Measurements from ENCODE around the gene ZNF536. TPM values are rescaled to one million over a fixed set of nuclear protein-coding genes. Genes with fewer than 3 reads are reported as not detected.

The ZNF536 gene
- total RNA-seq, 4 donors from 2014 or later: 4.3 to 7.6 (median 5.5) TPM

DNA sequence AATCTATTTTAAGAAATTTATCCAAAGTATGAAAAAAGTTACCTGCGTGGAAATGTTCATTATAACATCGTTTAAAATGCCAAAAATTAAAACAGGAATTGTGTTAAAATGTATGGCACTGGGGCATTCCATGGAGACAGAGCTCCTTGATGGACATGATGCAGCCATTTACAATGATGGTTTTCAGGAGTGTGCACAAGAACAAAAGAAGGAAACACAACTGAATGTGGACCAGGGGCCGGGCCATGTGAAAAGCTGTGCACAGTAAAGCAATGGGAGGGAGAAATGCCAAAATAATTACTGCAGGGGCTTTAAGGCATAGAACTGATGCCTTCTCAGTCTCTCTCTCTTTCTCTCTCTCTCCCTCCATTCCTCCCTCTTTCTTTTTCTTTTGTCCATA is 115.0 kb downstream of the ZNF536 start:
- TF ChIP-seq POLR2A (IDR thresholded peaks at IDR 0.05): no peak
- TF ChIP-seq EP300 (IDR thresholded peaks at IDR 0.05): no peak
- TF ChIP-seq, protein P1, sequence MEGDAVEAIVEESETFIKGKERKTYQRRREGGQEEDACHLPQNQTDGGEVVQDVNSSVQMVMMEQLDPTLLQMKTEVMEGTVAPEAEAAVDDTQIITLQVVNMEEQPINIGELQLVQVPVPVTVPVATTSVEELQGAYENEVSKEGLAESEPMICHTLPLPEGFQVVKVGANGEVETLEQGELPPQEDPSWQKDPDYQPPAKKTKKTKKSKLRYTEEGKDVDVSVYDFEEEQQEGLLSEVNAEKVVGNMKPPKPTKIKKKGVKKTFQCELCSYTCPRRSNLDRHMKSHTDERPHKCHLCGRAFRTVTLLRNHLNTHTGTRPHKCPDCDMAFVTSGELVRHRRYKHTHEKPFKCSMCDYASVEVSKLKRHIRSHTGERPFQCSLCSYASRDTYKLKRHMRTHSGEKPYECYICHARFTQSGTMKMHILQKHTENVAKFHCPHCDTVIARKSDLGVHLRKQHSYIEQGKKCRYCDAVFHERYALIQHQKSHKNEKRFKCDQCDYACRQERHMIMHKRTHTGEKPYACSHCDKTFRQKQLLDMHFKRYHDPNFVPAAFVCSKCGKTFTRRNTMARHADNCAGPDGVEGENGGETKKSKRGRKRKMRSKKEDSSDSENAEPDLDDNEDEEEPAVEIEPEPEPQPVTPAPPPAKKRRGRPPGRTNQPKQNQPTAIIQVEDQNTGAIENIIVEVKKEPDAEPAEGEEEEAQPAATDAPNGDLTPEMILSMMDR (IDR thresholded peaks at IDR 0.05): no peak
- TF ChIP-seq POLR2AphosphoS5 (IDR thresholded peaks at IDR 0.05): no peak
- no peaks in the 10 kb centered on the region for H3K9me3 ChIP-seq
- WGBS, 2 donors (ENCODE audit: low coverage in 1 of 2): 77 to 88% methylated on average over 3 of the region's 3 CpGs
- ATAC-seq: no peak
- no peaks in the 10 kb centered on the region for H3K4me1 ChIP-seq
- H3K4me3 ChIP-seq: no peak overlapping the region
- H3K36me3 ChIP-seq: no peaks in the 10 kb centered on the region
- H3K27ac ChIP-seq: no peak overlapping the region
- H3K27me3 ChIP-seq: peaks cover 40% of the 10 kb centered on the region

- 47 to 52% methylated on average over 3 of the region's 3 CpGs for WGBS, 2 donors (ENCODE audit: low coverage in 1 of 2)
- Histone ChIP-seq H3K4me1 (no peaks in the 10 kb centered on the region), H3K9me3 (no peaks in the 10 kb centered on the region), H3K27ac (no peak overlapping the region), H3K36me3 (no peaks in the 10 kb centered on the region), H3K27me3 (peaks cover 47% of the 10 kb centered on the region), H3K4me3 (no peak overlapping the region)
- no peak for ATAC-seq
- TF ChIP-seq POLR2A (IDR thresholded peaks at IDR 0.05): no peak
- TF ChIP-seq POLR2AphosphoS5 (IDR thresholded peaks at IDR 0.05): no peak
- TF ChIP-seq EP300 (IDR thresholded peaks at IDR 0.05): no peak
- TF ChIP-seq, protein P1 (IDR thresholded peaks at IDR 0.05): no peak
Observed at GRCh38 chr19:30488191-30488590, 116.0 kb downstream of the ZNF536 start.

DNA sequence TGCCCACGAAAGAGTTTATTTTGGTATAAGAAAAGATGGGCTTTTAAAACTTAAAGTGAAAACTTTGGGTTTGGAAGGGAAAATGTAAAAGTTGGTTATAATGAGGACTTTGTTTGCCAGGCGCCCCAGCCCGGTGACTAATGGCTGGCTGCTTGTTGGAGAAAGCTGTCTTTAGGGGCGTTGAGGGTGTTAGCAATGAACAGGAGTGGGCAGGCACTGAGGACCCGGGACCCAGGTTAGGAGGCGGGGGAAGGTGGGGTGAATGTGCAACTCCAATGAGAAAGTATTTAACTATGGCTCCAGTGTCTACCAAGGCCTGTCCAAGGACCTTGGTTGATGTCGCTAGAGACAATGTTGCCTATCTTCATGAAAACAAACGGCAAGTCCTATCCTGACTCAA is 118.6 kb downstream of the ZNF536 start:
- Histone ChIP-seq H3K9me3 (no peaks in the 10 kb centered on the region), H3K27me3 (peaks cover 57% of the 10 kb centered on the region), H3K27ac (no peak overlapping the region), H3K4me3 (no peak overlapping the region), H3K4me1 (no peaks in the 10 kb centered on the region), H3K36me3 (no peaks in the 10 kb centered on the region)
- 82 to 83% methylated on average over 4 to 7 of the region's 8 CpGs for WGBS, 2 donors (ENCODE audit: low coverage in 1 of 2)
- TF ChIP-seq POLR2A (IDR thresholded peaks at IDR 0.05): no peak
- TF ChIP-seq, protein P1 (IDR thresholded peaks at IDR 0.05): no peak
- no peak for TF ChIP-seq EP300 (IDR thresholded peaks at IDR 0.05)
- TF ChIP-seq POLR2AphosphoS5 (IDR thresholded peaks at IDR 0.05): no peak
- ATAC-seq: no peak

DNA sequence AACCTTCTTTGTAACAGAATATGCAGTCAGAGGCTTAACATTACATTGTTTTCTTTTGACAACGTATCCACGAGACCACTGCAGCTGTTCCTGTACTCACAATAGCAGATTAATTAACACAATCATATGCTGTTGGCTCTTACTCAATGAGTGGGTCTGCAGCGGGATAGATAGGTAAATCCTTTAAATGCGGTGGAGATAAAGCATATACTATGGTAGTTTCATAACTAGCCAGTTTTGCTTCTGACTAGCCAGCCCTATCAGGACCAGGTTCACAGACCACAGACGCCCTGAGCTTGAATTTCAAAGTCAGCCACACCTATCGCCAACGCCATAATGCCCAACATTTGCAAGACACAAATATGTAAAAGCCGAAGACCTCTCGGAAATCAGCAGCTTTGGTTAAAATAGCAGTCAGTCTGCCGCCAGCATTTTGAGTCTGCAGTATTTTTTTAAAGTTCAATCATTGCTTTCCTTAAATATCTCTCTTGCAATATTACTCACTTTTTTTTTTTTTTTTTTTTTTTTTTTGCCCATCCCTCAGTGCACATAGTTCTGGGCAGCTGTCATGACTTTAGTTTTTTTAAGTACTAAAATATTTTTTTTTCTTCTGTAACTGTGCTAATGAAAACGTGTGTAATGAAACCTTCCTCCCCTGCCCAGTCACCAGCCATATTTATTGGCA is 120.5 kb downstream of the ZNF536 start:
- Histone ChIP-seq H3K36me3 (no peaks in the 10 kb centered on the region), H3K27ac (no peak overlapping the region)
- WGBS, 2 donors (ENCODE audit: low coverage in 1 of 2): 17 to 33% methylated on average over 10 of the region's 11 CpGs

More for the DNA sequence above, 120.5 kb downstream of the ZNF536 start:
- no peak for ATAC-seq
- Histone ChIP-seq H3K9me3 (no peaks in the 10 kb centered on the region), H3K4me3 (no peak overlapping the region), H3K4me1 (no peaks in the 10 kb centered on the region), H3K27me3 (peaks cover 62% of the 10 kb centered on the region)
- no peak for TF ChIP-seq POLR2A (IDR thresholded peaks at IDR 0.05)
- TF ChIP-seq POLR2AphosphoS5 (IDR thresholded peaks at IDR 0.05): no peak
- TF ChIP-seq, protein P1 (IDR thresholded peaks at IDR 0.05): no peak
- no peak for TF ChIP-seq EP300 (IDR thresholded peaks at IDR 0.05)
